ENCODE data around the gene TOR3A. TPM values are rescaled to one million over a fixed set of nuclear protein-coding genes. Genes with fewer than 3 reads are reported as not detected.

TOR3A gene
- total and polyA plus RNA-seq, 10 of the 15 experiments (the other 5 are each of a cell fraction or from before 2014, with no cell fraction given) = 8.6 to 87.9 (median 46.3) TPM

DNA sequence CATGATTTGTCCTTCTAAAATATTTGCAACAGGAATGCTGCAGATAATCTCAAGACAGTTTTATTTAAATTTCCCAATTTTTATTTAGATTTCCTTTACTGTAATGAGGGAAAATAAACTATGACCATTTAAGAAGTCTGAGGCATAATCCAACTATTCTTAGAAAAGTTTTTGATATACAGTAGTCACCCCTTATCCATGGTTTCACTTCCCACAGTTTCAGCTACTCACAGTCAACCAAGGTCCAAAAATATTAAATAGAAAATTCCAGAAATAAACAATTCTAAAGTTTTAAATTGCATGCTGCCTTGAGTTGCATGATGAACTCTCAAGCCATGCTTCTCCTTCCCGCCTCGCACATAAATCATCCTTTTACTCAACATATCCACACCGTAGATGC lies 33.3 kb downstream of the TOR3A start:
- Histone ChIP-seq H4K20me1 (ENCODE audit: control insufficient read depth, insufficient read depth) (no peaks in the 10 kb centered on the region), H3K27me3 (replicated peaks in 1 of 2; ENCODE audit: control insufficient read depth in 2 of 2, insufficient read depth in 2 of 2, low read length in 1 of 2) (no peaks in the 10 kb centered on the region), H3K79me2 (ENCODE audit: control insufficient read depth, insufficient read depth, low read length) (no peaks in the 10 kb centered on the region), H2AFZ (ENCODE audit: control insufficient read depth, low read depth, low read length) (no peak overlapping the region), H3K4me2 (ENCODE audit: control insufficient read depth, insufficient read depth) (no peak overlapping the region), H3K36me3 (ENCODE audit: control insufficient read depth in 2 of 2, insufficient read depth in 2 of 2, low read length in 1 of 2) (peaks cover 0 to 8% of the 10 kb centered on the region in 2 experiments; a peak in 3 of 4 replicates), H3K4me3 (no peak overlapping the region), H3K27ac (ENCODE audit: control insufficient read depth, insufficient read depth) (no peak overlapping the region), H3K4me1 (ENCODE audit: control insufficient read depth, insufficient read depth, low read length) (no peaks in the 10 kb centered on the region), H3K9me3 (replicated peaks; ENCODE audit: control insufficient read depth, insufficient read depth, low read length) (no peaks in the 10 kb centered on the region), H3K9ac (ENCODE audit: control insufficient read depth, insufficient read depth, low read length) (no peak overlapping the region)
- no peak for TF ChIP-seq ZNF207 (IDR thresholded peaks at IDR 0.05; ENCODE audit: borderline replicate concordance)
- TF ChIP-seq POLR2AphosphoS5 (IDR thresholded peaks at IDR 0.05; ENCODE audit: low read length) = no peak
- TF ChIP-seq SMARCA5 (IDR thresholded peaks at IDR 0.05) = no peak
- no peak for TF ChIP-seq PAX5 (IDR thresholded peaks at IDR 0.05; ENCODE audit: borderline replicate concordance, low read depth, low read length)
- no peak for TF ChIP-seq PAX8 (IDR thresholded peaks at IDR 0.05)
- no peak for TF ChIP-seq NRF1 (conservative IDR thresholded peaks at IDR 0.05; ENCODE audit: low read depth, low read length)
- TF ChIP-seq WRNIP1 (IDR thresholded peaks at IDR 0.05; ENCODE audit: borderline replicate concordance, low read depth, low read length) = no peak
- no peak for TF ChIP-seq SUZ12 (IDR thresholded peaks at IDR 0.05; ENCODE audit: unreplicated experiment)
- TF ChIP-seq, protein P1, sequence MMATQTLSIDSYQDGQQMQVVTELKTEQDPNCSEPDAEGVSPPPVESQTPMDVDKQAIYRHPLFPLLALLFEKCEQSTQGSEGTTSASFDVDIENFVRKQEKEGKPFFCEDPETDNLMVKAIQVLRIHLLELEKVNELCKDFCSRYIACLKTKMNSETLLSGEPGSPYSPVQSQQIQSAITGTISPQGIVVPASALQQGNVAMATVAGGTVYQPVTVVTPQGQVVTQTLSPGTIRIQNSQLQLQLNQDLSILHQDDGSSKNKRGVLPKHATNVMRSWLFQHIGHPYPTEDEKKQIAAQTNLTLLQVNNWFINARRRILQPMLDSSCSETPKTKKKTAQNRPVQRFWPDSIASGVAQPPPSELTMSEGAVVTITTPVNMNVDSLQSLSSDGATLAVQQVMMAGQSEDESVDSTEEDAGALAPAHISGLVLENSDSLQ (IDR thresholded peaks at IDR 0.05) = no peak
- TF ChIP-seq, protein P2, sequence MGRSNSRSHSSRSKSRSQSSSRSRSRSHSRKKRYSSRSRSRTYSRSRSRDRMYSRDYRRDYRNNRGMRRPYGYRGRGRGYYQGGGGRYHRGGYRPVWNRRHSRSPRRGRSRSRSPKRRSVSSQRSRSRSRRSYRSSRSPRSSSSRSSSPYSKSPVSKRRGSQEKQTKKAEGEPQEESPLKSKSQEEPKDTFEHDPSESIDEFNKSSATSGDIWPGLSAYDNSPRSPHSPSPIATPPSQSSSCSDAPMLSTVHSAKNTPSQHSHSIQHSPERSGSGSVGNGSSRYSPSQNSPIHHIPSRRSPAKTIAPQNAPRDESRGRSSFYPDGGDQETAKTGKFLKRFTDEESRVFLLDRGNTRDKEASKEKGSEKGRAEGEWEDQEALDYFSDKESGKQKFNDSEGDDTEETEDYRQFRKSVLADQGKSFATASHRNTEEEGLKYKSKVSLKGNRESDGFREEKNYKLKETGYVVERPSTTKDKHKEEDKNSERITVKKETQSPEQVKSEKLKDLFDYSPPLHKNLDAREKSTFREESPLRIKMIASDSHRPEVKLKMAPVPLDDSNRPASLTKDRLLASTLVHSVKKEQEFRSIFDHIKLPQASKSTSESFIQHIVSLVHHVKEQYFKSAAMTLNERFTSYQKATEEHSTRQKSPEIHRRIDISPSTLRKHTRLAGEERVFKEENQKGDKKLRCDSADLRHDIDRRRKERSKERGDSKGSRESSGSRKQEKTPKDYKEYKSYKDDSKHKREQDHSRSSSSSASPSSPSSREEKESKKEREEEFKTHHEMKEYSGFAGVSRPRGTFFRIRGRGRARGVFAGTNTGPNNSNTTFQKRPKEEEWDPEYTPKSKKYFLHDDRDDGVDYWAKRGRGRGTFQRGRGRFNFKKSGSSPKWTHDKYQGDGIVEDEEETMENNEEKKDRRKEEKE (IDR thresholded peaks at IDR 0.05) = no peak
- no peak for TF ChIP-seq CHD1 (IDR thresholded peaks at IDR 0.05; ENCODE audit: low read depth, low read length)
- TF ChIP-seq HDAC6 (IDR thresholded peaks at IDR 0.05; ENCODE audit: unreplicated experiment) = no peak
- no peak for TF ChIP-seq EGR1 (IDR thresholded peaks at IDR 0.05; ENCODE audit: borderline replicate concordance in 1 of 2, low read depth in 2 of 2, low read length in 2 of 2)
- no peak for TF ChIP-seq JUNB (IDR thresholded peaks at IDR 0.05)
- no peak for TF ChIP-seq YY1 (IDR thresholded peaks at IDR 0.05; ENCODE audit: low read depth, low read length)
- WGBS (ENCODE audit: insufficient coverage, insufficient replicate concordance, low lambda C conversion rate, missing lambda C conversion rate) = 97% methylated on average over 3 of the region's 3 CpGs
- in situ Hi-C loops (cut with MboI) (no loop called here), intact Hi-C loops (cut with micrococcal nuclease; ENCODE audit: unreplicated experiment) (no loop called here)
- DNase-seq (ENCODE audit: low read depth, low spot score) = no peak
- FAIRE-seq = no peak
- no TSS peak for BruUV-seq (replicated peaks)
- ATAC-seq = no peak
- SMC1A ChIA-PET (ENCODE audit: uncharacterized antibody, unreplicated experiment) = interaction anchor here (1.2 to 1.7 kb wide), 3 partner anchors 10 to 253 kb away, joined by 3 to 4 read pairs (median 3); no protein-coding TSS in a partner anchor
- RAD21 ChIA-PET (ENCODE audit: unreplicated experiment) = interaction anchor here (1.0 kb wide), 1 partner anchor 34 kb away, joined by 3 read pairs; no protein-coding TSS in a partner anchor
- CTCF ChIA-PET = interaction anchor here (0.6 to 2.2 kb wide), 3 partner anchors 10 to 29 kb away, joined by 3 to 7 read pairs (median 6); no protein-coding TSS in a partner anchor
- POLR2A ChIA-PET = no interaction called here
